CD4-positive, CD25-positive, alpha-beta regulatory T cell (primary cell): Measurements from ENCODE around the gene GPER1. TPM values are rescaled to one million over a fixed set of nuclear protein-coding genes. Genes with fewer than 3 reads are reported as not detected.

Experiments used
- ATAC-seq, 2 donors: fragments of 150-1000 bp; cut with Tn5 transposase; one replicate each; pipeline ENCODE4 v1.10.0; 2021; ENCODE audit warnings: low read depth in 2 of 2, moderate number of reproducible peaks in 2 of 2, moderate library complexity in 1 of 2
- DNase-seq, 3 donors: peaks; one replicate each; pipeline versions ENCODE4 v3.0.0 to v3.0.0-alpha.2; 2012 to 2022; ENCODE audit warnings: mixed read lengths in 1 of 3
- H3K27ac ChIP-seq: one replicate; pipeline ENCODE4 v1.7.0; 2013; ENCODE audit warnings: mild to moderate bottlenecking, low read length; ENCODE audit not compliant: insufficient read depth, poor library complexity, severe bottlenecking
- H3K27me3 ChIP-seq: one replicate; pipeline ENCODE4 v1.7.0; 2013; ENCODE audit warnings: low read length; ENCODE audit not compliant: control insufficient read depth, insufficient read depth
- H3K36me3 ChIP-seq: one replicate; pipeline ENCODE4 v1.7.0; 2013; ENCODE audit warnings: mild to moderate bottlenecking, low read length, moderate library complexity; ENCODE audit not compliant: control insufficient read depth, insufficient read depth
- H3K4me1 ChIP-seq: 2 replicates; pipeline ENCODE4 v1.7.0; 2013; ENCODE audit warnings: mild to moderate bottlenecking, low read length; ENCODE audit not compliant: insufficient read depth, control insufficient read depth, poor library complexity, severe bottlenecking
- H3K4me3 ChIP-seq: one replicate; pipeline ENCODE4 v1.7.0; 2013; ENCODE audit warnings: low read depth, mild to moderate bottlenecking, low read length, moderate library complexity
- H3K9me3 ChIP-seq, 2 experiments: 1 replicate in 1 of 2; 2 replicates in 1 of 2; pipeline ENCODE4 v1.7.0; 2013; ENCODE audit warnings: low read length in 2 of 2, mild to moderate bottlenecking in 1 of 2, moderate library complexity in 1 of 2; ENCODE audit not compliant: control insufficient read depth in 2 of 2
- H3K27ac Mint-ChIP-seq, 3 donors: one replicate each; pipeline ENCODE4 v1.8.0; 2020 to 2022; ENCODE audit warnings: mild to moderate bottlenecking in 3 of 3, mixed read lengths in 3 of 3, moderate library complexity in 2 of 3
- H3K27me3 Mint-ChIP-seq: one replicate; pipeline ENCODE4 v1.8.0; 2022; ENCODE audit warnings: mild to moderate bottlenecking, mixed read lengths
- H3K36me3 Mint-ChIP-seq: one replicate; pipeline ENCODE4 v1.8.0; 2020; ENCODE audit warnings: mixed read lengths
- H3K4me1 Mint-ChIP-seq, 4 donors: one replicate each; pipeline ENCODE4 v1.8.0; 2020 to 2022; ENCODE audit warnings: mixed read lengths in 4 of 4, mild to moderate bottlenecking in 1 of 4
- H3K4me3 Mint-ChIP-seq, 4 donors: one replicate each; pipeline ENCODE4 v1.8.0; 2020 to 2022; ENCODE audit warnings: mild to moderate bottlenecking in 4 of 4, mixed read lengths in 4 of 4, moderate library complexity in 3 of 4
- H3K9me3 Mint-ChIP-seq, 7 donors: one replicate each; pipeline ENCODE4 v1.8.0; 2020 to 2022; ENCODE audit warnings: mixed read lengths in 7 of 7, mild to moderate bottlenecking in 3 of 7, moderate library complexity in 2 of 7
- polyA plus RNA-seq, 4 donors: library from polyadenylated mRNA; unstranded; fragments of 300-500 nt; fragmentation: Illumina TruSeq; gene quantifications; one replicate each; pipeline ENCODE4 v1.2.3, GENCODE V29; 2021
- total RNA-seq: library from RNA; stranded (reverse); gene quantifications from one replicate; pipeline ENCODE4 v1.2.3, GENCODE V29; 2022

Gene GPER1
- total and polyA plus RNA-seq, 5 donors from 2014 or later, result 0.10 TPM; not detected in 4

DNA sequence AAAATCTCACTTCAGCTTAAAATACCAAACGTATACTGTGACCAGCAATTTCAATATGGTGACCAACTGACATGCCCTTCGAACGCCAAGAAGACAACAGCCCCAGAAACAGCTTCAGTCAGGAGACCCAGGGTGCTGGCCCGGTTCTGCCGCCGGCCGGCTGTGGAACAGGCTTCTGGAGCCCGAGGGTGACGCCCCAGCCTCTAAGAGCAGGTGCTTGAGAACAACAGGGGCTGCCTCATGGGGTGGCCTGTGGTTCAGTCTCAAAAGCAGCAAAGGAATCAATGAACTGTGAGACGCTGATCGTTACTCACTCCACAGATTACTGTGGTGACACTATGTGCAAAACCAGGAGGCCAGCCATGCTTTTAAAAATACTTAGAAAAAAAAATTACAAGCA lies 17.3 kb downstream of the GPER1 start:
- no peaks in the 10 kb centered on the region for H3K9me3 Mint-ChIP-seq
- DNase-seq, result no peak
- H3K27ac ChIP-seq, result no peak overlapping the region
- H3K27me3 Mint-ChIP-seq, result no peaks in the 10 kb centered on the region
- H3K4me1 Mint-ChIP-seq, result peaks cover 6 to 17% (median 9%) of the 10 kb centered on the region in 4 donors
- H3K9me3 ChIP-seq, result no peaks in the 10 kb centered on the region
- H3K4me3 Mint-ChIP-seq, result no peak overlapping the region
- H3K36me3 ChIP-seq, result no peaks in the 10 kb centered on the region
- H3K36me3 Mint-ChIP-seq, result peaks cover 3% of the 10 kb centered on the region
- H3K27me3 ChIP-seq, result no peaks in the 10 kb centered on the region
- H3K4me3 ChIP-seq, result no peak overlapping the region
- H3K27ac Mint-ChIP-seq, result no peak overlapping the region
- peaks cover 6% of the 10 kb centered on the region for H3K4me1 ChIP-seq
- no peak for ATAC-seq

DNA sequence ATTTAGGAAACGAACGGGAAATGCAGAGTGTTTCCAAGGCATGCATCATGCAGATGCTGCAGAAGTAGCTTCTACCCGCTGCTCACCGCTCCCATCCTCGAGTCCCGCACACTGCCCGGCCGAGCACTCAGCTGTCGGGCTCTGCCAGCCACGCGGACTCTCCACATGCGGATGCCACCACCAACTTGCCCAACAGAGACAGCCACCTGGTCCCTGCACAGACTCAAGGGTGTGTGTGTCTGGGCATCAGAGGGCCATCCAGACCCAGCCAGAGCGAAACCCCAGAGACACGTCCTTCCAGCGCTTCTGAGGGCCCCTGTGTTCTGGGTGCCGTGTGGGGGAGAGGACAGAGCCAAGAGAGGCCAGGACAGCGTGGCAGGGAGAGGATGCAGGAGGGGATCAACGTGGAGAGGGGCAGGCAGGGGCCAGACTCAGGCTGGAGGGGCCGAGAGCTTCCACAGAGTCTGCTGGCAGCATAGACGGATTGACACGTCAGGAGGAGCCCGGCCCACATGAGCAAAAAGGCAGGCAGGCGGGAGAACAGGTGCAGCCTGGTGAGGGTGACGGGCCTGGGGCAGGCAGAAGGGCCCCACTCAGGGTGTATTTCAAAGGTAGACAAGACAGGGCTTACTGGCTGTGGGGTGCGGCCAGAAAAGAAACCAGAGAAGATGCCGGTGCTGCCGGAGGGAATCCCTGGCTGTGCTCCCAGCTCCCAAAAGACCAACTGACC lies 18.3 kb downstream of the GPER1 start:
- H3K4me3 ChIP-seq, result no peak overlapping the region
- Mint-ChIP-seq H3K4me3 (no peak overlapping the region), H3K9me3 (no peaks in the 10 kb centered on the region), H3K4me1 (peaks cover 6 to 17% (median 9%) of the 10 kb centered on the region in 4 donors), H3K27me3 (no peaks in the 10 kb centered on the region), H3K36me3 (peaks cover 3% of the 10 kb centered on the region), H3K27ac (no peak overlapping the region)
- peaks cover 6% of the 10 kb centered on the region for H3K4me1 ChIP-seq
- no peak overlapping the region for H3K27ac ChIP-seq
- ATAC-seq (no peak), DNase-seq (no peak)
- no peaks in the 10 kb centered on the region for H3K9me3 ChIP-seq
- no peaks in the 10 kb centered on the region for H3K36me3 ChIP-seq
- no peaks in the 10 kb centered on the region for H3K27me3 ChIP-seq

DNA sequence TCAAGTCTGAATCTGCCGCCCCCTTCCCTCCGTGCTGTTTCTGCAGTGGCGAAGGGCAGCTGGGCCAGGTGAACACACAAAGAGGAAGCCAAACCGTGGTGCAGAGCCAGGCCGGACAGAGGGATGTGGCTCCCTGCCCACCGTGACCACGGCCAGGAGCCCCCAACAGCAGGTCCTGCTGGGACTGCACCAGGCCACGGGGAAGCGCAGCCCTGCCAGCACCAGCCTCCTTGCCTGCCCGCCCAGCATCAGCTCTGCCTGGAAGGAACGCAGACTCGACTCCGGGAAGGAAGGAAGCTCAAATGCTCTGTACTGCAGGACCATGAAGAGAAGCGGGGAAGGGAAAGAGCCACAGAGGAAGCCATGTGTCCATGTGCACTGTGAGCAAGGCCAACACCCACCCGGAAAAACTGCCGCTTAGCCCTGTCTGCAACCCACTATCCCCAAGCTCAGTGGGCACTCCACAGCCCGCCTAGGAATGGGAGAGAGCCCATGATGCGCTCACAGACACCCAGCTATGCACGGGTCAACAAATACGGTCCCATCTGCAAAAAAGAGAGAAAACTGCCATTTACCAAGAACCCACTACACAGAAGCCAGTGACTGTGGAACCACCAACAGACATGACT lies 19.0 kb downstream of the GPER1 start:
- Histone ChIP-seq H3K4me1 (peaks cover 6% of the 10 kb centered on the region), H3K4me3 (no peak overlapping the region), H3K9me3 (no peaks in the 10 kb centered on the region), H3K27me3 (no peaks in the 10 kb centered on the region), H3K27ac (no peak overlapping the region), H3K36me3 (no peaks in the 10 kb centered on the region)
- Mint-ChIP-seq H3K27ac (no peak overlapping the region), H3K27me3 (no peaks in the 10 kb centered on the region), H3K4me1 (peaks cover 6 to 16% (median 9%) of the 10 kb centered on the region in 4 donors), H3K4me3 (no peak overlapping the region), H3K9me3 (no peaks in the 10 kb centered on the region), H3K36me3 (peaks cover 3% of the 10 kb centered on the region)
- DNase-seq, result no peak
- ATAC-seq, result no peak

DNA sequence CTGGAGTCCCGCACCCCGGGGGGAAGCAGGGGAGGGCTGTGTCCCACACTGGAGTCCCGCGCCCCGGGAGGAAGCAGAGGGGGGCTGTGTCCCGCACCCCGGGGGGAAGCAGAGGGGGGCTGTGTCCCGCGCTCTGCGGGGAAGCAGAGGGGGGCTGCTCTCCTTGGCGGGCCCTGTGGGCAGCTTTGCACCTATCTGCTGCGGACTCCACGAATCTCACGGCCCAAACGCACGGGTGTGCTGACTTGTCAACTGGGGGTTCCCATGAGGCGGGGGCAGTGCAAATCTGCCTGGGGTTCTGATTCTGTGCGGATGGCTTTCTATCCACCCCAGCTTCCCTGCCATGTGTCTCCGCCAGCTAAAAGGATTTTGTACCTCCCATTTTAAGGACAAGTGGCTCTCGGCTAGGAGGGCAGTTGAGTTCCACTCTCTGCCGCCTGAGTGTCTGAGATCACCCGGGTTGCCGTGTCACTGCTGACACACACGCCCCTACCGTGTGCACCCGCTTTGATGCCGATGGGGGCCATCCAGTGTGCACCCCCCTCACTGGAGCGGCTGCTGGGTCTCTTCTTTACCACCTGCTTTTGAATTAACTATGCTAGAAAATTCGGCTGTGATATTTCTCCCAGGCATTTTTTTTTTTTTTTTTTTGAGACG lies 20.5 kb downstream of the GPER1 start:
- H3K36me3 ChIP-seq, result no peaks in the 10 kb centered on the region
- DNase-seq (no peak), ATAC-seq (no peak)
- no peak overlapping the region for H3K27ac ChIP-seq
- Mint-ChIP-seq H3K27me3 (no peaks in the 10 kb centered on the region), H3K4me1 (peaks cover 0 to 12% (median 6%) of the 10 kb centered on the region in 4 donors), H3K4me3 (no peak overlapping the region), H3K9me3 (no peaks in the 10 kb centered on the region), H3K27ac (no peak overlapping the region), H3K36me3 (peaks cover 3% of the 10 kb centered on the region)
- no peak overlapping the region for H3K4me3 ChIP-seq
- no peaks in the 10 kb centered on the region for H3K27me3 ChIP-seq
- H3K9me3 ChIP-seq, result no peaks in the 10 kb centered on the region
- H3K4me1 ChIP-seq, result no peaks in the 10 kb centered on the region

DNA sequence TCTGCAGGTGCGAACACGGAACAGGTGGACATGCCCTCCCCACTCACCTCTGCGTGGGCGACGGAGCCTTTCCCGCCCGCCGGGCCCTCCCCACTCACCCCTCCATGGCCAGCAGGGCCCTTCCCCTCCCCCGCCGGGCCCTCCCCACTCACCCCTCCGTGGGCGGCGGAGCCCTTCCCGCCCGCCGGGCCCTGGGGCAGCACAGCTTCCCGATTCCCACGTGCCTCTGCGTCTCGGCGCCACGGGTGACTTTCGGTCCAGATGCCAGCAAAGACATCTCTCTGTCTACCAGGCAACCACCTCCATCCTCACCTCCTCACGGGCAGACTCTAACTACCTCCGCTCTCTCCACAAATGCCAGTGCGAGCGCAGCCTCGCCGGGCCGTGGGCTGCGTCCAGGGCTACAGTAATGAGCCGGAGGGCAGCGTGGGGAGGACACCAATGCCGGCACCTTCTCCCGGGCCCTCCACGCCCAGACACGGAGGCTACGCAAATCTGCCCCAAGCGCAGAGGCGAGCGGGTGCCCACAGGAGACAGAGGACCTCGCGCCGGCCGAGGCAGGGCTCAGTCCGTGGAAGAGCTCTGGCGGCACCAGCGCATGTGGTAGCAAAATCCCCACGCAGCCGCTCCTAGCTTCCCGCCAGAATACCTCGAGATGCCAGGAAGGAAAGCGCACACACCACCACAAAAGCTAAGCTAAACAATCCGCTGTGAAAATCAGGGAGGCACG lies 21.8 kb downstream of the GPER1 start:
- DNase-seq (no peak), ATAC-seq (no peak)
- peaks cover 0 to 6% (median 4%) of the 10 kb centered on the region in 4 donors for H3K4me1 Mint-ChIP-seq
- H3K4me3 Mint-ChIP-seq, result no peak overlapping the region
- Histone ChIP-seq H3K27ac (no peak overlapping the region), H3K36me3 (no peaks in the 10 kb centered on the region), H3K4me1 (no peaks in the 10 kb centered on the region), H3K9me3 (no peaks in the 10 kb centered on the region), H3K4me3 (no peak overlapping the region), H3K27me3 (no peaks in the 10 kb centered on the region)
- no peaks in the 10 kb centered on the region for H3K27me3 Mint-ChIP-seq
- no peak overlapping the region for H3K27ac Mint-ChIP-seq
- no peaks in the 10 kb centered on the region for H3K9me3 Mint-ChIP-seq
- H3K36me3 Mint-ChIP-seq, result peaks cover 3% of the 10 kb centered on the region

DNA sequence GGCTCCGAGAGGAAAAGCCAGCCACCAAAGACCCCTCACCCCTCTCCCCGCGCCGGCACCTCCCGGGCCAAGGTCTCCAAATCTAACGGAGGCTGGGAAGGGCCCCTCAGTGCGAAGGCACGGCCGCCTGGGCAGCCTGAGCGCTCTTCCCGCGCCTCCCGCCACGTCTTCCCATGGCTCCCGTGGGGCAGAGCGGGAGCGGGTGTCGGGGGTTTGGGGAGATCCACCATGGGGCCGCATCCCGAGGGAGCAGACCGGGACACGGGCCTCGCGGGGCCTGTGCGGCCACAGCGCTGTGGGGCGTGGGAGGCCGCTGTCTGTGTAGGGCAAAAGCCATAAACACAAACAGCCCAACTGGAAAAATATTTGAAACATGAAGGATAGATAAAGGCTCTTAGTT lies 22.4 kb downstream of the GPER1 start:
- Mint-ChIP-seq H3K4me3 (no peak overlapping the region), H3K9me3 (no peaks in the 10 kb centered on the region), H3K27me3 (no peaks in the 10 kb centered on the region), H3K36me3 (peaks cover 3% of the 10 kb centered on the region), H3K4me1 (peaks cover 0 to 2% (median 0%) of the 10 kb centered on the region in 4 donors), H3K27ac (no peak overlapping the region)
- no peak overlapping the region for H3K4me3 ChIP-seq
- DNase-seq (no peak), ATAC-seq (no peak)
- no peaks in the 10 kb centered on the region for H3K27me3 ChIP-seq
- H3K27ac ChIP-seq, result no peak overlapping the region
- H3K9me3 ChIP-seq, result no peaks in the 10 kb centered on the region
- H3K4me1 ChIP-seq, result no peaks in the 10 kb centered on the region
- H3K36me3 ChIP-seq, result no peaks in the 10 kb centered on the region

DNA sequence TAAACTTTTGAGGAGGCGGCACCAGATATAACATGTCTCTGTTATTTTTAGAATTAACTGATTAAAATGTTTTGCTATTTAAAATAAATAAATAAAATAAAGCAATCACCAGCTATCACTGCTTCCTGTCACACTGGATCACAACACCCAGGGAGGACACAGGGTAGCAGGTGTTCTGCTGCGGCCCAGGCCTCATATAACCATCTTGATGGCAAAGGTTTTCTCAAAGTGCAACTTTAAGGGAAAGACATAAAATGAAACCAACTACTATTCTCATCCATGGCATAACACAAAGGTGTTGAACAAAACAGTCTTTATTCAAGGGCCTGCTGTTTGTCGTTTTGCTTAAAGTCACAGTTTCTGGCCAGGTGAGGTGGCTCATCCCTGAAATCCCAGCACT lies 23.2 kb downstream of the GPER1 start:
- no peaks in the 10 kb centered on the region for H3K36me3 Mint-ChIP-seq
- Histone ChIP-seq H3K36me3 (no peaks in the 10 kb centered on the region), H3K27me3 (no peaks in the 10 kb centered on the region), H3K4me1 (no peaks in the 10 kb centered on the region), H3K9me3 (no peaks in the 10 kb centered on the region), H3K27ac (no peak overlapping the region), H3K4me3 (no peak overlapping the region)
- no peak overlapping the region for H3K27ac Mint-ChIP-seq
- H3K27me3 Mint-ChIP-seq, result no peaks in the 10 kb centered on the region
- no peaks in the 10 kb centered on the region for H3K9me3 Mint-ChIP-seq
- no peak for DNase-seq
- H3K4me1 Mint-ChIP-seq, result peaks cover 0 to 2% (median 0%) of the 10 kb centered on the region in 4 donors
- no peak overlapping the region for H3K4me3 Mint-ChIP-seq
- ATAC-seq, result no peak
